ENCODE data around the gene S100A14.

S100A14 gene

GRCh38 chr1:153651771-153652170 is 35.6 kb upstream of the S100A14 start:
- no peak for TF ChIP-seq ZNF384 (IDR thresholded peaks at IDR 0.05)
- no peak for TF ChIP-seq HDGF (IDR thresholded peaks at IDR 0.05; ENCODE audit: borderline replicate concordance)
- TF ChIP-seq FOXK2 (IDR thresholded peaks at IDR 0.05) = no peak
- no peak for TF ChIP-seq L3MBTL2 (conservative IDR thresholded peaks at IDR 0.05)
- TF ChIP-seq SUZ12 (IDR thresholded peaks at IDR 0.05) = no peak
- no peak for TF ChIP-seq LEF1 (IDR thresholded peaks at IDR 0.05; ENCODE audit: borderline replicate concordance)
- no peak for TF ChIP-seq BHLHE40 (IDR thresholded peaks at IDR 0.05; ENCODE audit: borderline replicate concordance)
- TF ChIP-seq NFRKB (IDR thresholded peaks at IDR 0.05) = no peak
- TF ChIP-seq PKNOX1 (IDR thresholded peaks at IDR 0.05) = no peak
- no peak for TF ChIP-seq CTBP1 (IDR thresholded peaks at IDR 0.05; ENCODE audit: borderline replicate concordance)
- TF ChIP-seq FOXM1 (IDR thresholded peaks at IDR 0.05; ENCODE audit: borderline replicate concordance) = no peak
- TF ChIP-seq ELF4 (IDR thresholded peaks at IDR 0.05) = no peak
- TF ChIP-seq FOXA1 (IDR thresholded peaks at IDR 0.05) = no peak
- TF ChIP-seq SP1 (IDR thresholded peaks at IDR 0.05) = no peak
- POLR2A ChIA-PET = interaction anchor here (1.1 to 2.9 kb wide), 4 partner anchors 8 to 326 kb away, joined by 3 to 21 read pairs (median 4); partner anchors contain the start of genes CHTOP, JTB and S100A13
- no peak for DNase-seq (ENCODE audit: extremely low spot score)
- CTCF ChIA-PET = interaction anchor here (1.2 kb wide), 1 partner anchor 15 kb away, joined by 5 read pairs; no protein-coding TSS in a partner anchor

GRCh38 chr1:153649863-153650235 is 33.7 kb upstream of the S100A14 start:
- TF ChIP-seq FOXK2 (IDR thresholded peaks at IDR 0.05) = no peak
- TF ChIP-seq CTBP1 (IDR thresholded peaks at IDR 0.05; ENCODE audit: borderline replicate concordance) = no peak
- no peak for TF ChIP-seq SUZ12 (IDR thresholded peaks at IDR 0.05)
- no peak for TF ChIP-seq HDGF (IDR thresholded peaks at IDR 0.05; ENCODE audit: borderline replicate concordance)
- no peak for TF ChIP-seq PKNOX1 (IDR thresholded peaks at IDR 0.05)
- TF ChIP-seq FOXA1 (IDR thresholded peaks at IDR 0.05) = no peak
- no peak for TF ChIP-seq ZNF384 (IDR thresholded peaks at IDR 0.05)
- TF ChIP-seq LEF1 (IDR thresholded peaks at IDR 0.05; ENCODE audit: borderline replicate concordance) = no peak
- TF ChIP-seq FOXM1 (IDR thresholded peaks at IDR 0.05; ENCODE audit: borderline replicate concordance) = no peak
- no peak for TF ChIP-seq ARNT (IDR thresholded peaks at IDR 0.05)
- no peak for TF ChIP-seq L3MBTL2 (conservative IDR thresholded peaks at IDR 0.05)
- no peak for TF ChIP-seq NFRKB (IDR thresholded peaks at IDR 0.05)
- TF ChIP-seq TARDBP (IDR thresholded peaks at IDR 0.05) = no peak
- TF ChIP-seq BHLHE40 (IDR thresholded peaks at IDR 0.05; ENCODE audit: borderline replicate concordance) = no peak
- TF ChIP-seq ELF4 (IDR thresholded peaks at IDR 0.05) = no peak
- CTCF ChIA-PET = no interaction called here
- POLR2A ChIA-PET = interaction anchor here (3.7 kb wide), 1 partner anchor 15 kb away, joined by 41 read pairs; the partner anchor contains the start of gene CHTOP
- no peak for DNase-seq (ENCODE audit: extremely low spot score)

GRCh38 chr1:153649137-153649862 is 33.2 kb upstream of the S100A14 start:
- ChIA-PET POLR2A (interaction anchor here (0.5 to 3.7 kb wide), 2 partner anchors 15 to 144 kb away, joined by 3 to 41 read pairs; partner anchors contain the start of gene CHTOP), CTCF (no interaction called here)
- no peak for DNase-seq (ENCODE audit: extremely low spot score)
- TF ChIP-seq TARDBP (IDR thresholded peaks at IDR 0.05) (no peak), FOXM1 (IDR thresholded peaks at IDR 0.05; ENCODE audit: borderline replicate concordance) (no peak), BHLHE40 (IDR thresholded peaks at IDR 0.05; ENCODE audit: borderline replicate concordance) (no peak), NFRKB (IDR thresholded peaks at IDR 0.05) (no peak), ZNF384 (IDR thresholded peaks at IDR 0.05) (no peak), L3MBTL2 (conservative IDR thresholded peaks at IDR 0.05) (no peak), SUZ12 (IDR thresholded peaks at IDR 0.05) (no peak), HDGF (IDR thresholded peaks at IDR 0.05; ENCODE audit: borderline replicate concordance) (no peak), ARNT (IDR thresholded peaks at IDR 0.05) (no peak), PKNOX1 (IDR thresholded peaks at IDR 0.05) (no peak), FOXA1 (IDR thresholded peaks at IDR 0.05) (no peak), FOXK2 (IDR thresholded peaks at IDR 0.05) (no peak), ELF4 (IDR thresholded peaks at IDR 0.05) (no peak), LEF1 (IDR thresholded peaks at IDR 0.05; ENCODE audit: borderline replicate concordance) (no peak), CTBP1 (IDR thresholded peaks at IDR 0.05; ENCODE audit: borderline replicate concordance) (no peak), SP1 (IDR thresholded peaks at IDR 0.05) (no peak)

- DNase-seq (ENCODE audit: extremely low spot score) = no peak
- TF ChIP-seq CTBP1 (IDR thresholded peaks at IDR 0.05; ENCODE audit: borderline replicate concordance) (no peak), HDGF (IDR thresholded peaks at IDR 0.05; ENCODE audit: borderline replicate concordance) (no peak), NFRKB (IDR thresholded peaks at IDR 0.05) (no peak), FOXM1 (IDR thresholded peaks at IDR 0.05; ENCODE audit: borderline replicate concordance) (no peak), LEF1 (IDR thresholded peaks at IDR 0.05; ENCODE audit: borderline replicate concordance) (no peak), ZNF384 (IDR thresholded peaks at IDR 0.05) (no peak), SUZ12 (IDR thresholded peaks at IDR 0.05) (no peak), SP1 (IDR thresholded peaks at IDR 0.05) (no peak), TARDBP (IDR thresholded peaks at IDR 0.05) (no peak)
- POLR2A ChIA-PET = interaction anchor here (1.0 to 3.7 kb wide), 6 partner anchors 11 to 79 kb away, joined by 4 to 41 read pairs (median 4); partner anchors contain the start of gene CHTOP
- CTCF ChIA-PET = interaction anchor here (0.8 kb wide), 1 partner anchor 21 kb away, joined by 3 read pairs; the partner anchor contains the start of gene S100A13
These were observed 32.0 kb upstream of the S100A14 start for GRCh38 chr1:153648000-153648643.

- TF ChIP-seq BHLHE40 (IDR thresholded peaks at IDR 0.05; ENCODE audit: borderline replicate concordance) (no peak), ELF4 (IDR thresholded peaks at IDR 0.05) (peak; percentile 44; the same call in 1 of the 2 replicates)
- POLR2A ChIA-PET = interaction anchor here (0.8 to 3.7 kb wide), 8 partner anchors 9 to 80 kb away, joined by 3 to 41 read pairs (median 4); partner anchors contain the start of gene CHTOP
- CTCF ChIA-PET = no interaction called here
- DNase-seq (ENCODE audit: extremely low spot score) = no peak
These were observed 31.2 kb upstream of the S100A14 start for GRCh38 chr1:153647346-153647714.

All from HEK293T (cell line).